GM13977 (cell line): Measurements from ENCODE around the gene IPO9.

Source experiments
- DNase-seq: peaks from one replicate; pipeline ENCODE4 v3.0.0; 2012; ENCODE audit warnings: low spot score
- CTCF ChIP-seq: IDR thresholded peaks from 2 replicates; pipeline ENCODE4 v1.5.1; 2012; ENCODE audit warnings: mild to moderate bottlenecking, control low read depth; ENCODE audit not compliant: insufficient read depth; ENCODE audit errors: extremely low read depth, missing control alignments
- in situ Hi-C: fragments of 300-500 bp; cut with MboI; formaldehyde crosslinking; loops from one replicate; pipeline ENCODE4 v1.12.0; 2022; ENCODE audit warnings: low sequenced_read_pairs, low pct_unique_long_range_greater_than_20kb, mixed read lengths, inconsistent platforms; ENCODE audit not compliant: unreplicated experiment

The IPO9 gene

DNA sequence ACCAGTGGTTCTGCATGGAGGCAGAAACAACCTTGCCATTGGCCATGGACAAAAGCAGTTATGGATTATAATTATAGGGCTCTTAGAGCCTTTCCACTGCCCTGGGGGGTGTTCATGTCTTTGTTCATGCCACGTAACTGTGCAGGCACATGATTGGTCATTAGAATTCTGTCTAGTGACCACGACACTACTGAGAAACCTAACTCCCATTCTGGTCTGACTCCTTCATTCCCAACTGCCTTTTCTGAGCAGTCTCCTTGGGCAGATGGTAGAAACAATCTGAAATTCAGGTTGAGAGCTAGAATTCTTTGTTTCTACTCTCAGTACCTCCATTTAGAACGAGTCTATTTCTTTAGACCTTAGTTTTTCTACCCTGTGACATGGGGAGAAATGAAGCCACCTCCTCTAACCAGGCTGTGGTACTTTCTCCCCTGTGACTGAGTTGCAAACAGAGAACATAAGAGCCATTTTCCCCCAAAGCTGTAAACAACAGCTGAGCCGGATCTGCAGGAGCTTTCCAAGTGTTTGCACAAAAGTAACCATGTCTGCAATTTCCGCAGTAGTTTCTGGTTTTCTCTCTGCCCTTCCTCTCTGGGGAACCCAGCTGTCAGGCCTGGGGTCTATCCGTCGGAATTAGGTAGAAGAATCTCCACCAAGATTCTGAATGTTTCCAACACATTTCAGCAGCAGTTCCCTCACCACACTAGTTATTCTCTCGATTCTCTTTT is 37.7 kb upstream of the IPO9 start:
- no peak for DNase-seq
- TF ChIP-seq CTCF: no peak
- in situ Hi-C loops: loop anchor here (5.0 kb wide), 1 partner anchor 84 kb away; no protein-coding TSS in a partner anchor

DNA sequence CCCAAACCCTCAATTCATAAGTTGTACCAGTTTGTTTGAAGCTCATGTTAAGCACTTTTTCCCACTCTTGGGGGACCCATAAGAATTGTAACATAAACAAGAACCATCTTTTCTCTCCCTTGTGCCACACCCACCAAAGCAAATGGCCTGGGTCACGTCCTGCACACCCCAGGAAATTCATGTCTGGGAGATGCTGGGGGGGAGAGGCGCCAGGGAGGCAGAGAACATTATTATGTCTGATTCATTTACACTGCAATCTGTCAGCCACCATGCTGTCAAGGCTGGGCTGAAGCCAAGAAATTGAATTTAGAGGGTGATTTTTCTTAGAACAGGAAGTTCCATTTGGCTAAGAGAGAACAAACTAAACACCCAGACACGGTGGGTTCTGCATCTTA is 37.2 kb upstream of the IPO9 start:
- in situ Hi-C loops: loop anchor here (5.0 kb wide), 1 partner anchor 84 kb away; no protein-coding TSS in a partner anchor
- no peak for TF ChIP-seq CTCF
- DNase-seq: no peak

DNA sequence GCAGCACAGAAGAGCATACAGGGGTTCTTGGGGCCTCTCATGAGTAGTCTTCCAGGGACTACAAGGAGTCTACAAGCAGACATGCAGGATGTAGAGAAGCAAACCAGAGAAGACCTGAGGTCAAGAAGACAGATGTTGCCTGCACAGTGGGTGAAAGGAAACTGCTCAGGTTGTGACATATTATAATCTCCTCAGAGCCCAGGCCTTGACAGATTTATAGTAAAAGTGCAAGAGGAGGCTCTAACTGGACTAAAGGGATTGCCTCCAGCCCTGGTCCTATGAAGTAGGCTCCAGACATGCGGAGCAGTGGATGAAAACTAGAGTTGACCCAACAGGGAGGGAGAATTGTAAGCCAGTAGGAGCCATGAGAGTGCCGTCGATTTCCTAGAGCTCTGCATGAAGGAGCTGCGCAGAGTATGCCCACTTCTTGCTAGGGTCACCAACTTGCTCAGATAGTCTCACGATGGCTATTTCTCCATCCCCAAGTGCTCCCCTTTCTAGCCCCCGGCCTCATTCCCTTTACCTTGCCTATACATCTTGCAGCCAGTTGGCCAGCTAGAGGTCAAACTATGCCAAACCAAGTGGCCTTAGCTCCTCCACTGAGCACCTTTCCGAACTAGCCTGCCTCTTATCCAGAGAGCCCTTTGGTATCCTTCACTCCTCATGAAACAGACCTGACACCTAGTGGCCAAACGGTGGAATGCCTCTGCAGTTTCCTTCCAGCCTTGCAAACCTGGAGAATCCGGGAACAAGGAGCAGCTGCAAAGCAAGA is 36.2 kb upstream of the IPO9 start:
- in situ Hi-C loops: loop anchor here (5.0 kb wide), 1 partner anchor 85 kb away; no protein-coding TSS in a partner anchor
- peak; percentile 82 for DNase-seq
- peak; percentile 95 for TF ChIP-seq CTCF

DNA sequence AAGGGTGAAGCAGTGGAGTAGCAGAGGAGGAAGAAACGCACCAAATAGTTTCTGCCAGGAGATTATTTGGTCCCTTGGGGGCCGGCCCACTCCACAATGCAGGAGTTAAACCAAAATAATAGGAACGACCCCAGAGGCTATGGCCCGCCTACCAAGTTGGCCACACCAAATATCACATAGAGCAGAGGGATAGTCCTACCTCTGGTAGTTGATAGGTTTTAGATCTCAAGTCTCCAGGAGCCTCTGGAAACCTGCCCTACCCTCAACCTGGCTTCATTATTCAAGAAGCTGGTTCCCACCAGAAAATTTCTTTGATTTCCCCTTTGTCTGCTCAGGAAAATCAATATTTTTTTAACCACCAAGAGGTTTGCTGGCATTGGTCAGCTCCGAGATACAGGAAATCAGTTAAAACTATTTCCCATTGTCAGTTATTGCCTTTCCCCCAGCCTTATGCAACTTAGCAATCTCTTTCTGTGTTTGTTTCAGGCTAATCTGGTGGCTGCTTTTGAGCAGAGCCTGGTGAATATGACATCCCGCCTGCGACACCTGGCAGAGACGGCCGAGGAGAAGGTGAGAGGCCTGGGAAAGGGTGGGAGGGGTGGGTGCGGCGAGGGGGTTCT is 35.5 kb upstream of the IPO9 start:
- in situ Hi-C loops: loop anchor here (5.0 kb wide), 1 partner anchor 86 kb away; no protein-coding TSS in a partner anchor
- TF ChIP-seq CTCF: no peak
- DNase-seq: no peak

DNA sequence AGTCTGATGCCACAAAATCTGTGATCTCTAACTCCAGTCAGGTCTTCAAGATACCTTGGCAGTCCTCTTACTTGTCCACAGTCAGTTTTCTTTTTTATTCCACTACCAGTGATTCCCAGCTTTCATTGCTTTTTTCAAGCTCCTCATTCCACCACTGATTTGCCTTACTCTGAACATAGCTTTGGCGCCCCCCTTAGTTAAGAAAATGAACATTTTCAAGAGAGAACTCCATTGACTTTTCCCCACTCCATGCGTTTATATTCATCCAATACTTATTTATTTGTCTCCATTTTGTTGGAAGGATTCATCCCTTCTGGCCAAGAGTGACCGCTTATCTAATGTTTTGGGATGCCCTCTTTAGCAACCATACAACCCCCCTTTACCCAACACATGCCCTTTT is 33.9 kb upstream of the IPO9 start:
- in situ Hi-C loops: no loop called here
- DNase-seq: no peak
- TF ChIP-seq CTCF: peak; percentile 20

DNA sequence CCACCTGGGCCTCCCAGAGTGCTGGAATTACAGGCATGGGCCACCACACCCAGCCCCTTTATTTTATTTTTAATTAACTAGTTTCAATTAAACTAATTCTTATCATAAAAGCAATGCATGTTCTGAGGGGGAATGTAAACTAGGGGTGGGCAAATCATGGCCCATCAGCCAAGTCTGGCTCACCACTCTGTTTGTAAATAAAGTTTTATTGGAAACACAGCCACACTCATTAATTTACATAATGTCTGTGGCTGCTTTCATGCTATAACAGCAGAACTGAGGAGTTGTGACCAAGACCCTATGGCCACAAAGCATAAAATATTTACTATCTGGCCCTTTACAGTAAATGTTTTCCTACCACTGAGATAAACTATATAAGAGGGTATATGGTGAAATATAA is 28.7 kb upstream of the IPO9 start:
- no peak for TF ChIP-seq CTCF
- no peak for DNase-seq
- in situ Hi-C loops: loop anchor here (10.0 kb wide), 1 partner anchor 235 kb away; no protein-coding TSS in a partner anchor
